ENCODE measurements around the gene FASTKD2.

The FASTKD2 gene

DNA sequence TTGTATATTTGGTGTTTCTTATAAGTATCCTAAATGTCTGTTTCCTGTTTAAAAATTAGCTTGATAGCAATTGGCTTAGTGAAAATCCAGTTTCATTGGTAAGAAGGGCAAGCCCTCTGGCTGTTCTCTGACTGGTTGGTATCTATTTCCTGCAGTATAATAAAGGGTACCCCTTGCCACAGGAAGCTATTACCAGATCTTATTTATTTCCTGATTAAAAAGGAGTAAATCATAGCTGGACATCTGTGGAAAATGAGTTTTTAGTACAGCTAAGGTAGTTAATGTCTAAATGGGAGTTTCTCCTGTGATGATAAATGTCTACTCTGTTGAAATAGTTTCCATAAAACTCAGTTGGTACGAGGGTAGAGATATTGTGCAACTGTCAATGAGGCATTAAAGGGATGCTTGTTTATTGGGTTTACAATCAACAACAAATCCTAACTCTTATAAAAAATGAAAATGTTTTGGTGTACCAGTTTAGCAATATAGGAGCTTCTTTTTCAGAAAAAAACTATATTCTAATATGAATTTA, 58.7 kb downstream of the FASTKD2 start:
- in situ Hi-C loops (cut with MboI; ENCODE audit: low pct_unique_long_range_greater_than_20kb, low sequenced_read_pairs): loop anchor here (25.0 kb wide), 1 partner anchor 638 kb away; no protein-coding TSS in a partner anchor
- DNase-seq: no peak

GRCh38 chr2:206824993-206825392, 59.6 kb downstream of the FASTKD2 start:
- DNase-seq: no peak
- in situ Hi-C loops (cut with MboI; ENCODE audit: low pct_unique_long_range_greater_than_20kb, low sequenced_read_pairs): loop anchor here (25.0 kb wide), 1 partner anchor 637 kb away; no protein-coding TSS in a partner anchor

DNA sequence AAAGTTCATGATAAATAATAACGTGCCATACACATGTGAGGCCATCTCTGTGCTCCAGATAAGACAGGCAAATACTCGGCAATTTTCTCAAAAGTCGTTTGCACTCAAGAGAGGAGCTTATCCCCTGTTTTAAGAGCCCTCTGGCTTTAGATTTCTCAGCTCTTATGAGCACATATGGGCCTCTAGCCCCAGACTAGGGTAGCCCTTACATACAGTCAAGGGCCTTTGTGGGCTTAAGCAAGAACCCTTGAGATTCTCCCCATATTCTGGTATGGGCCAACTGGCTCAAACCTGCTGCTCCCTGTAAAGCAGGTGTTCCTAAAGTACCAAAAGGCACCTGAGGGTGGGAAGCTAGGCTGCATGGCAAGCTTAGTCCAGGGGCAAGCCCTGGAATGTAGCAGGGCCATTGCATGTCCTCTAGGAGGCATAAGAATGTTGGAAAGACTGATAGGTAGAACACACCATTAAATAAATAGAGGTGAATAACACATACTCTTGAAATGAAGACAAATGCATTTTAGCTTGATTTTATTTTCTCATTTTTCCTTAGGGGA, 66.1 kb downstream of the FASTKD2 start:
- no peak for DNase-seq
- in situ Hi-C loops (cut with MboI; ENCODE audit: low pct_unique_long_range_greater_than_20kb, low sequenced_read_pairs): no loop called here

DNA sequence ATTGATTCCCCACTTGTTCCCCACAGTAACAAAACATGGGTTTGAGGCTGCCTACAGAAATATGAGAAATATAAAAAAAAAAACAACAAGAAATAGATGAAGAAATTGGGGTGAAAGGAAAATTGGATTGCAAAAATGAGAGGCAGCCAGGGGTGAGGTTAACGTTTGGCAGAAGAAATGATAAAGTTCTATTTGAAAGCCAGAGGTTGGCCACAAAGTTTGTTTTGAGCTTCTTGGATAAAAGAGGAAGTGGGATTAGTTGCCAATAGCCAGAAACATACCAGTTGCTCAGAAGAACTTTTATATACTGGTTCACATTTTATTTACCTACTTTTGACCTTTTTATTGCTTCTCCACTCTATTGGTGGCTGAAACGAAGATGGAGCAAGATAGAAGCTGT, 67.5 kb downstream of the FASTKD2 start:
- in situ Hi-C loops (cut with MboI; ENCODE audit: low pct_unique_long_range_greater_than_20kb, low sequenced_read_pairs): no loop called here
- DNase-seq: peak; percentile 26

DNA sequence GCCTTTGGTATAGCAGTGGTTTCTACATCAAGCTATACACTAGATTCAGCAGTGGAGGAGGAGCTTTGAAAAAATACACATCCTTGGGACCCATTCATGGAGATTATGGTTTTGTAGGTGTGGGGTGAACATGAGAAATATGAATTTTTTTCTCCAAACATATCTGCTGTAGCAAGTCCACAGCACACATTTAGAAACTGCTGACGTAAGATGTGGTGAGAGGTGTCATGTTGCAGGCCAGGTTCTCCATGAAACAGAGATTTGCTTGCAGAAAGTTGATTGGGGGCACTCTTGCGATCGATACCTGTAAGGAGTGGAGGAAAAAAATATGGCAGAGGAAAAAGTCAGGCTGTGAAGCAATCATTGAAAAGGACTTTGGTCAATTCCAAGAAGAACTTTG, 67.9 kb downstream of the FASTKD2 start:
- DNase-seq: no peak
- in situ Hi-C loops (cut with MboI; ENCODE audit: low pct_unique_long_range_greater_than_20kb, low sequenced_read_pairs): no loop called here

GRCh38 chr2:206836722-206837121, 71.3 kb downstream of the FASTKD2 start:
- in situ Hi-C loops (cut with MboI; ENCODE audit: low pct_unique_long_range_greater_than_20kb, low sequenced_read_pairs): no loop called here
- DNase-seq: no peak

GRCh38 chr2:206837775-206838174, 72.4 kb downstream of the FASTKD2 start:
- no peak for DNase-seq
- in situ Hi-C loops (cut with MboI; ENCODE audit: low pct_unique_long_range_greater_than_20kb, low sequenced_read_pairs): no loop called here

DNA sequence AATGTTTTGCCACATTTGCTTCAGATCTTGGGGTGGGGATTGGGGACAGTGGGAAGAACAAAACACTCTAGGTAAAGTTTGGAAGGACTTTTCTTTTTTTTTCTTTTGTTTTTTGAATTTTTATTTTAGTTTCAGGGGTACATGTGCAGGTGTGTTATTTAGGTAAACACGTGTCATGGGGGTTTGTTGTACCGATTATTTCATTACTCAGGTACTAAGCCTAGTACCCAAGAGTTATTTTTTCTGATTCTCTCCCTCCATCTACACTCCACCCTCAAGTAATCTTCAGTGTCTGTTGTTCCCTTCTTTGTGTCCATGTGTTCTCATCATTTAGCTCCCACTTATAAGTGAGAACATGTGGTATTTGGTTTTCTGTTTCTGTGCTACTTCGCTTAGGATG, 73.3 kb downstream of the FASTKD2 start:
- in situ Hi-C loops (cut with MboI; ENCODE audit: low pct_unique_long_range_greater_than_20kb, low sequenced_read_pairs): no loop called here
- DNase-seq: no peak

- in situ Hi-C loops (cut with MboI; ENCODE audit: low pct_unique_long_range_greater_than_20kb, low sequenced_read_pairs): no loop called here
- no peak for DNase-seq
These were observed 75.6 kb downstream of the FASTKD2 start for GRCh38 chr2:206840999-206841398.
